SK-N-SH treated with all-trans-retinoic acid at 6 μM for 48 hours (cell line): Measurements from ENCODE around the gene MRPL57.

Experiments
- ATAC-seq: fragments of 200-7000 bp; cut with Tn5 transposase; 3 replicates; pipeline ENCODE4 v1.9.1; 2020; ENCODE audit warnings: mild to moderate bottlenecking, moderate library complexity
- POU6F1 ChIP-seq: fragments of 250-450 bp; sonication (Bioruptor Pico); IDR thresholded peaks from 2 replicates; pipeline ENCODE4 v1.8.0; 2021; ENCODE audit warnings: low read depth, mild to moderate bottlenecking, moderate library complexity, borderline replicate concordance
- PPARA ChIP-seq: fragments of 250-450 bp; sonication (Bioruptor Pico); IDR thresholded peaks from 2 replicates; pipeline ENCODE4 v1.5.0; 2020; ENCODE audit warnings: mild to moderate bottlenecking, borderline replicate concordance
- TSHZ2 ChIP-seq: fragments of 250-450 bp; sonication (Bioruptor Pico); IDR thresholded peaks from 2 replicates; pipeline ENCODE4 v1.5.0; 2020; ENCODE audit warnings: mild to moderate bottlenecking, moderate library complexity
- ZFP30 ChIP-seq: fragments of 450-650 bp; formaldehyde crosslinking; IDR thresholded peaks from 2 replicates; pipeline ENCODE4 v1.5.0; 2022; ENCODE audit warnings: mild to moderate bottlenecking, moderate library complexity
- ZNF8 ChIP-seq: fragments of 450-650 bp; formaldehyde crosslinking; IDR thresholded peaks from 2 replicates; pipeline ENCODE4 v1.5.0; 2020; ENCODE audit warnings: mild to moderate bottlenecking, moderate library complexity

Gene MRPL57

GRCh38 chr13:21227917-21228316 is 51.5 kb downstream of the MRPL57 start:
- no peak for ATAC-seq
- TF ChIP-seq ZFP30 = no peak
- TF ChIP-seq TSHZ2 (CRISPR knock-in tag) = no peak
- no peak for TF ChIP-seq ZNF8
- no peak for TF ChIP-seq PPARA (CRISPR knock-in tag)
- TF ChIP-seq POU6F1 = no peak
